ENCODE measurements around the gene KCNK6.

KCNK6 gene

DNA sequence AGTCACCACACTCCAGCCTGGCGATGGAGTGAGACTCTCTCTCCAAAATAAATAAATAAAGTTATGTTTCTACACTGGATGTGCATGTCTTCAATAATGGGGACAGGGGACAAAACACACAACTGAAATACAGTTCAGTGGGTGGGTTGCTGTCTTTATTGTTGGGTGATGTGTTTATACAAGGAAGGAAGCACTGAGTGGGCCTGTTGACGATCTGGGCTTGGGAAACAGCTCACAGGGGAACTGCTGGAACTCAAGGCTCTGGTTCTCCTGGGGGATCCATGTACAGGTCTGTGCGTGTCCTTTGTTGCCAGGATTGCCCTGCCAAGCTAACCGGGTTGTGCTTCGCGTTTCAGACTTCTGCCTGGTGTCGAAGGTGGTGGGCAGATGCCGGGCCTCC is 36.4 kb upstream of the KCNK6 start:
- H3K4me3 ChIP-seq (ENCODE audit: low read depth, low read length), result no peak overlapping the region
- TF ChIP-seq MYC (IDR thresholded peaks at IDR 0.05; ENCODE audit: low read depth, low read length), result no peak
- TF ChIP-seq, protein P1, sequence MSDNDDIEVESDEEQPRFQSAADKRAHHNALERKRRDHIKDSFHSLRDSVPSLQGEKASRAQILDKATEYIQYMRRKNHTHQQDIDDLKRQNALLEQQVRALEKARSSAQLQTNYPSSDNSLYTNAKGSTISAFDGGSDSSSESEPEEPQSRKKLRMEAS (IDR thresholded peaks at IDR 0.05; ENCODE audit: low read depth, low read length), result no peak
- TF ChIP-seq, protein P2, sequence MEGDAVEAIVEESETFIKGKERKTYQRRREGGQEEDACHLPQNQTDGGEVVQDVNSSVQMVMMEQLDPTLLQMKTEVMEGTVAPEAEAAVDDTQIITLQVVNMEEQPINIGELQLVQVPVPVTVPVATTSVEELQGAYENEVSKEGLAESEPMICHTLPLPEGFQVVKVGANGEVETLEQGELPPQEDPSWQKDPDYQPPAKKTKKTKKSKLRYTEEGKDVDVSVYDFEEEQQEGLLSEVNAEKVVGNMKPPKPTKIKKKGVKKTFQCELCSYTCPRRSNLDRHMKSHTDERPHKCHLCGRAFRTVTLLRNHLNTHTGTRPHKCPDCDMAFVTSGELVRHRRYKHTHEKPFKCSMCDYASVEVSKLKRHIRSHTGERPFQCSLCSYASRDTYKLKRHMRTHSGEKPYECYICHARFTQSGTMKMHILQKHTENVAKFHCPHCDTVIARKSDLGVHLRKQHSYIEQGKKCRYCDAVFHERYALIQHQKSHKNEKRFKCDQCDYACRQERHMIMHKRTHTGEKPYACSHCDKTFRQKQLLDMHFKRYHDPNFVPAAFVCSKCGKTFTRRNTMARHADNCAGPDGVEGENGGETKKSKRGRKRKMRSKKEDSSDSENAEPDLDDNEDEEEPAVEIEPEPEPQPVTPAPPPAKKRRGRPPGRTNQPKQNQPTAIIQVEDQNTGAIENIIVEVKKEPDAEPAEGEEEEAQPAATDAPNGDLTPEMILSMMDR (IDR thresholded peaks at IDR 0.05; ENCODE audit: low read depth, low read length), result no peak
- no peak for TF ChIP-seq POLR2A (IDR thresholded peaks at IDR 0.05; ENCODE audit: extremely low read depth, insufficient read length)
- DNase-seq (ENCODE audit: low read depth), result no peak

DNA sequence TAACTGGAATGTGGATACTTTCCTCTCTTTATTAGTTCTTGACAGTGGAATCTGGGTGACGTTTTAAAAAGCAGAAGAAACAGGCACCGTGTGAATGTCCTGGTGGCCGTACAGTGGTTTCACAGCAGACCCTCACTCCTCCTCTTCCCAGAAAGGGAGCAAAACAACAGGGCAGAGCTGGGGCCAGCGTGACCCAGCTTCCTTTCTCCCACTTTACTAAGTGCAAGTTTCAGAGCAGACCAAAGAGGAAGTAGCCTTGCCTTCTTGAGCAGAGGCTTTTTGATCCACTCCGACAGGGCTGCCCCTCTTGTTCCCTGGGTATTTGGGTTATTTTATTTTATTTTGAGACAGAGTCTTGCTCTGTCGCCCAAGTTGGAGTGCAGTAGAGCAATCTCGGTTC is 35.2 kb upstream of the KCNK6 start:
- H3K4me3 ChIP-seq (ENCODE audit: low read depth, low read length), result no peak overlapping the region
- TF ChIP-seq POLR2A (IDR thresholded peaks at IDR 0.05; ENCODE audit: extremely low read depth, insufficient read length), result no peak
- TF ChIP-seq, protein P1 (IDR thresholded peaks at IDR 0.05; ENCODE audit: low read depth, low read length), result no peak
- TF ChIP-seq, protein P2 (IDR thresholded peaks at IDR 0.05; ENCODE audit: low read depth, low read length), result no peak
- DNase-seq (ENCODE audit: low read depth), result peak; percentile 52

DNA sequence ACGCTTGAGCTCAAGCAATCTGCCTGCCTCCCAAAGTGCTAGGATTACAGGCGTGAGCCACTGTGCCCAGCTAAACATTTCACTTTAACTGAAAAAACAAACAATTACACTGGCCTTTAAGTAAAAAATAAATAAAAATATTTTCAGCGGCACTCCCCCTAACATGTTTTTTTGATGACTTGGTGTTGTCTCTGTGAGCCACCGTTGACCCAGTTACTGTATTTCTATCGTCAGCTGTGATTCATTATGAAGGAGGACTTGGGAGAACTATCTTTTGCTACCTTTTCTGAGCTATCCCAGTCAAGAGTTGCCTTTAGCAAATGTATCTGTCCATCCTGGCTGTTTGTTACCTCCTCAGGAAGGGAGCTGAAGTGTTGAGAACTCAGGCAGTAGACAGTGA is 34.1 kb upstream of the KCNK6 start:
- no peak for DNase-seq (ENCODE audit: low read depth)
- no peak for TF ChIP-seq MYC (IDR thresholded peaks at IDR 0.05; ENCODE audit: low read depth, low read length)
- TF ChIP-seq, protein P2 (IDR thresholded peaks at IDR 0.05; ENCODE audit: low read depth, low read length), result no peak
- no peak overlapping the region for H3K4me3 ChIP-seq (ENCODE audit: low read depth, low read length)

DNA sequence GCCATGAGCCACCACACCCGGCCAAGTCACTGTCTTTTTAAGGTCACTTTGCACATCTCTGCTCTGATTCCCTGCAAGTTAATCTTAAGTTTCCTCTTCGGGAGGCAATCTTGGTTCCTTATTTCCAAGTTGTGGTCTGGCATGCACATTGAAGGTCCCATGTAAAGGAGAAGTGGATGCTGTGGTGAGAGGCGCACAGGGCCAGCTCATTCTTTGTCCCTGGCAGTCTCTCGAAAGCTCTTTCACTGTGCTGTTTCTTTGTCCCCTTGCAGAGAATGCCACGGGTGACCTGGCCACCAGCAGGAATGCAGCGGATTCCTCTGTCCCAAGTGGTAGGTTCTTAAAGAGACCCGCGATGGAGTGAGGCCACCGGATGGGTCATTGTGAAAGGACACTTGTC is 32.0 kb upstream of the KCNK6 start:
- no peak for TF ChIP-seq POLR2A (IDR thresholded peaks at IDR 0.05; ENCODE audit: extremely low read depth, insufficient read length)
- peak; percentile 63 for DNase-seq (ENCODE audit: low read depth)
- no peak overlapping the region for H3K4me3 ChIP-seq (ENCODE audit: low read depth, low read length)

DNA sequence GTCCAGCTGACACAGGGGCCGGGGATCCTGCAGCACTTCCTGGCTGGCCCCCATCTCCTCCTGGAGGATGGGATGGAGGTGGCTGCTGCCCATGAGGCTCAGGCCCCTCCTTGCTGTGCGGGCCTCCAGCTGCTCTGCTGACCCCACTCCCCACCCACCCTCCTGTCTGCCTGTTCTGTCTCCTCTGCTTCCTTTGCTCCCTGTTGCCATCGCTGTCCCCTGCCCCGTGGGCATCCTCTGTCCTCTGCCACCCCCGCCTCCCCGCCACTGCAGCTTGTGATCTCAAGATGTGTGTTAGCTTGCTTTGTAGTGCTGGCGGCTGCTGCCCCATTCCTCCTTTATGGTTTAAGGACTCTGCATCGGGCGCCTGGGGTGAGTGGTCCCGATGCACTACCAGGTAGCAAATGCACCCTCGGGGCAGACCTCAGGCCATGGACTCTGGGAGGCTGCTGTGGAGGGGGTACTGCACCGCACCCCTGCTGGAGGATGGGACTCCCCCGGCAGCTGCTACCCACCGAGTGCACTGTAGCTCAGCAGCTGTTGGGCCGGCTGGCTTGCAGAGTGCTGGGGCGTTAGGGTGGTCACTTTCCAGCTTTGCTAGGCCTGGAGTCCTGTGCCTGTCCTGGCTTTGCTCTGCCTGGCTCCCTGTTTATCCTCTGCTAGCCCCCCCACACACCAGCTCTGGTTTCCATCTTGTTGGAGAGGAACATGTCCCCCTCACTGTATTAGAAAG is 31.4 kb upstream of the KCNK6 start:
- H3K4me3 ChIP-seq (ENCODE audit: low read depth, low read length), result no peak overlapping the region
- TF ChIP-seq, protein P1 (IDR thresholded peaks at IDR 0.05; ENCODE audit: low read depth, low read length), result no peak
- no peak for TF ChIP-seq MYC (IDR thresholded peaks at IDR 0.05; ENCODE audit: low read depth, low read length)
- TF ChIP-seq, protein P2 (IDR thresholded peaks at IDR 0.05; ENCODE audit: low read depth, low read length), result no peak
- TF ChIP-seq POLR2A (IDR thresholded peaks at IDR 0.05; ENCODE audit: extremely low read depth, insufficient read length), result no peak
- DNase-seq (ENCODE audit: low read depth), result no peak

DNA sequence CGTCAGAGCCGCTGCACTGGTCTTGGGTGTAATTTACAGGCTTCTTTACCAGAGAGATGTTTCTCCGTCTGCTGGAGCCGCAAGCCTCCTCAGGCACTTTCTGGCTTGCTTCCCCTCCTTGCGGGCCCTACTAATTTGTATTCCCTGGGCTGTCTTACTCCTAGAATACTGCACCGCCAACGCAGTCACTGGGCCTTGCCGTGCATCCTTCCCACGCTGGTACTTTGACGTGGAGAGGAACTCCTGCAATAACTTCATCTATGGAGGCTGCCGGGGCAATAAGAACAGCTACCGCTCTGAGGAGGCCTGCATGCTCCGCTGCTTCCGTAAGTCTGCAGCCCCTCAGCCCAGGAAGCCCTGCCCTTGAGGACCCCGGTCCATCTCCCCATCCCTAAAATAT is 29.7 kb upstream of the KCNK6 start:
- H3K4me3 ChIP-seq (ENCODE audit: low read depth, low read length), result no peak overlapping the region
- DNase-seq (ENCODE audit: low read depth), result no peak
- TF ChIP-seq POLR2A (IDR thresholded peaks at IDR 0.05; ENCODE audit: extremely low read depth, insufficient read length), result no peak
- TF ChIP-seq, protein P2 (IDR thresholded peaks at IDR 0.05; ENCODE audit: low read depth, low read length), result no peak
- TF ChIP-seq MYC (IDR thresholded peaks at IDR 0.05; ENCODE audit: low read depth, low read length), result no peak
- TF ChIP-seq, protein P1 (IDR thresholded peaks at IDR 0.05; ENCODE audit: low read depth, low read length), result no peak
